Spleen (tissue), 11 donors: ENCODE data around the gene PLAC1. TPM values are rescaled to one million over a fixed set of nuclear protein-coding genes. Genes with fewer than 3 reads are reported as not detected.

Experiments
- DNase-seq: peaks from one replicate; pipeline ENCODE4 v3.0.0-alpha.2; 2020
- H3K27ac ChIP-seq, 8 donors: fragments of 200-600 bp; sonication (generic) in 7 of 8; 1 replicate in 4 of 8; 2 replicates in 4 of 8; pipeline versions ENCODE4 v1.5.0 to v1.8.0; 2016 to 2021; ENCODE audit warnings: inconsistent platforms in 4 of 8, mild to moderate bottlenecking in 4 of 8, moderate library complexity in 1 of 8
- H3K27me3 ChIP-seq, 7 donors: fragments of 200-600 bp; sonication (generic) in 6 of 7; replicated peaks in 1 of 7; 1 replicate in 4 of 7; 2 replicates in 3 of 7; pipeline versions ENCODE4 v1.5.0 to v1.8.0; 2016 to 2021; ENCODE audit warnings: inconsistent platforms in 3 of 7, mild to moderate bottlenecking in 1 of 7
- H3K36me3 ChIP-seq, 6 donors: fragments of 200-600 bp; sonication (generic) in 5 of 6; 1 replicate in 4 of 6; 2 replicates in 2 of 6; pipeline versions ENCODE4 v1.5.0 to v1.8.0; 2016 to 2021; ENCODE audit warnings: inconsistent platforms in 2 of 6
- H3K4me1 ChIP-seq, 6 donors: fragments of 200-600 bp; sonication (generic) in 5 of 6; 1 replicate in 3 of 6; 2 replicates in 3 of 6; pipeline versions ENCODE4 v1.5.0 to v1.8.0; 2016 to 2021; ENCODE audit warnings: inconsistent platforms in 3 of 6
- H3K4me3 ChIP-seq, 8 donors: fragments of 200-600 bp; sonication (generic) in 7 of 8; 1 replicate in 4 of 8; 2 replicates in 4 of 8; pipeline versions ENCODE4 v1.5.0 to v1.8.0; 2016 to 2021; ENCODE audit warnings: inconsistent platforms in 4 of 8, mild to moderate bottlenecking in 4 of 8, moderate library complexity in 2 of 8
- H3K9me3 ChIP-seq, 8 donors: fragments of 200-600 bp; sonication (generic) in 7 of 8; 1 replicate in 4 of 8; 2 replicates in 4 of 8; pipeline versions ENCODE4 v1.5.0 to v1.8.0; 2016 to 2021; ENCODE audit warnings: inconsistent platforms in 4 of 8
- POLR2A ChIP-seq, 3 donors: fragments of 450-650 bp; IDR thresholded peaks; one replicate each; pipeline ENCODE4 v1.5.1; 2017; ENCODE audit warnings: antibody characterized with exemption in 3 of 3, mild to moderate bottlenecking in 1 of 3
- POLR2AphosphoS5 ChIP-seq, 3 donors: sonication (generic); formaldehyde crosslinking; IDR thresholded peaks; one replicate each; pipeline ENCODE4 v1.5.1; 2017; ENCODE audit warnings: antibody characterized with exemption in 3 of 3
- WGBS, 5 donors: extraction: QIAGEN DNeasy Blood & Tissue Kit in 3 of 5; methylation state at CpG; one replicate each; pipeline versions ENCODE4 v1.1.5 to v1.1.7; 2013 to 2018; 5-methylcytosine and 5-hydroxymethylcytosine counted together
- intact Hi-C: fragments of 100-400 bp; cut with DNase I; formaldehyde crosslinking; loops from one replicate; pipeline ENCODE4 v1.15.0; 2023; ENCODE audit warnings: low total_unique reads
- polyA plus RNA-seq, 3 donors: library from polyadenylated mRNA; stranded (reverse); fragments of 200-250 nt; gene quantifications; one replicate each; pipeline ENCODE4 v1.2.1, GENCODE V29; 2013
- total RNA-seq, 7 donors: library from RNA; depleted of rRNA in 3 of 7; stranded (reverse); fragments of >200 nt in 3 of 7; fragmentation: NEBNext Ultra II Directional in 4 of 7; extraction: Animal tissue kit (Norgen Biotek cat#: 25700) in 4 of 7; gene quantifications; one replicate each; pipeline versions ENCODE4 v1.1.0 to v1.2.1, GENCODE V29; 2016 to 2021
- TF ChIP-seq, protein P1 (sequence below), 11 experiments: fragments of 200-600 bp in 7 of 11; fragments of 450-650 bp in 4 of 11; sonication (generic) in 4 of 11; IDR thresholded peaks in 8 of 11; conservative IDR thresholded peaks in 3 of 11; 1 replicate in 7 of 11; 2 replicates in 4 of 11; pipeline versions ENCODE4 v1.4.0 to v1.8.0; 2016 to 2021; ENCODE audit warnings: antibody characterized with exemption in 11 of 11, inconsistent platforms in 4 of 11, mild to moderate bottlenecking in 1 of 11
- donor health status: healthy with polysubstance abuse.
- donor health status: DM: no; HTN: no; CAD: no; lungs with moderate emphysema.
- donor health status: DM: no; HTN: no; CAD: no.
- donor health status: Bipolar disorder and iron deficiency.
- donor health status: healthy.
- donor health status: DM: no; HTN: no; CAD: no.
- donor health status: DM: yes; HTN: yes; CAD: no.

PLAC1 gene
- total and polyA plus RNA-seq, 10 donors, result not detected

DNA sequence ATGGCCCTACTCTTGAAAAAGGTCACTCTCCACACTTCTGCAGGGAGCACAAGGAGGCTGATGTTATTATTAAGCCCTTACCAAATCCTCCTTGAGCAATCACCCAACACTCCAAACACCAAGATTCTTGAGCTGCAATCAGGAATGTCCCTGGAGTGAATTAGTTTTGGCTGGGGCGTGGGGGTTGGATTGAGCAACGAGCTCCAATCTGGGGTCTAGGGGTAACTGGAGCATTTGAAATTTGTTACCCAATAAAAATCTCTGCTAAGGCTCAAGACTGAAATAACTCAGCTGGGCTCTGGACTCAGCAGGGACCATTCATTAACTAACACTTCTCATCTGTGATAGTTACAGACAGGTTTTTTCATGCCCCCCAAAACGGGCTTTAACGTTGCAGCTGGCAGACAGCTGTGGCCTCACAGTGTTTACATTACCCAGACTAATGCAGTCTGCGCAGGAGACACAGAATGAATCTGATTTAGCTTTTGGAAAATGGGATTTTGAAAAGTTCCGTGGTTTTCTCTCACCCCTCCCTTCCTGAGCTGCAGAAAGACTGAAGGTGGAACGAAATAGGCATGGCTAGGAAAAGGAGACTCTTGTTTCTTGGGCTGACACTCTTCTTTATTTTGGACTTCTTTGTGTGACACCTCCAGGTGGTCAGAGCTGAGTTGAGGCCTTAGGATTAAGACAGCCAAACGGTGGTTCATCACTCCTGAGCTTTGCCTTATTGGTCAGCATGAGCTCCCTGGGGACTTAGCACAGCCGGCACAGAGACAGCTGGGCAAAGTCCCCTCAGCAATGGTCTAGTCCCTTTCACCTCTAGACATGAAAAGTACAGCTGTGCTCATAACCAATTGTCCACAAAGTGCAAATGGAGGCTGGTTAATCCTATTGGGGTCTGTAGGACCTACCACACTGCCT is 26.6 kb downstream of the PLAC1 start:
- no peak for TF ChIP-seq POLR2AphosphoS5 (IDR thresholded peaks at IDR 0.05)
- no peak for TF ChIP-seq POLR2A (IDR thresholded peaks at IDR 0.05)
- TF ChIP-seq, protein P1, sequence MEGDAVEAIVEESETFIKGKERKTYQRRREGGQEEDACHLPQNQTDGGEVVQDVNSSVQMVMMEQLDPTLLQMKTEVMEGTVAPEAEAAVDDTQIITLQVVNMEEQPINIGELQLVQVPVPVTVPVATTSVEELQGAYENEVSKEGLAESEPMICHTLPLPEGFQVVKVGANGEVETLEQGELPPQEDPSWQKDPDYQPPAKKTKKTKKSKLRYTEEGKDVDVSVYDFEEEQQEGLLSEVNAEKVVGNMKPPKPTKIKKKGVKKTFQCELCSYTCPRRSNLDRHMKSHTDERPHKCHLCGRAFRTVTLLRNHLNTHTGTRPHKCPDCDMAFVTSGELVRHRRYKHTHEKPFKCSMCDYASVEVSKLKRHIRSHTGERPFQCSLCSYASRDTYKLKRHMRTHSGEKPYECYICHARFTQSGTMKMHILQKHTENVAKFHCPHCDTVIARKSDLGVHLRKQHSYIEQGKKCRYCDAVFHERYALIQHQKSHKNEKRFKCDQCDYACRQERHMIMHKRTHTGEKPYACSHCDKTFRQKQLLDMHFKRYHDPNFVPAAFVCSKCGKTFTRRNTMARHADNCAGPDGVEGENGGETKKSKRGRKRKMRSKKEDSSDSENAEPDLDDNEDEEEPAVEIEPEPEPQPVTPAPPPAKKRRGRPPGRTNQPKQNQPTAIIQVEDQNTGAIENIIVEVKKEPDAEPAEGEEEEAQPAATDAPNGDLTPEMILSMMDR (IDR thresholded peaks at IDR 0.05 in 8 of 11, conservative IDR thresholded peaks at IDR 0.05 in 3 of 11), result no peak
- Histone ChIP-seq H3K36me3 (no peaks in the 10 kb centered on the region), H3K27me3 (no peaks in the 10 kb centered on the region), H3K9me3 (no peaks in the 10 kb centered on the region), H3K27ac (no peak overlapping the region), H3K4me1 (no peaks in the 10 kb centered on the region), H3K4me3 (no peak overlapping the region)
- 52 to 86% (median 80%) methylated on average over 8 to 9 of the region's 9 CpGs for WGBS, 5 donors
- intact Hi-C loops, result no loop called here
- DNase-seq, result no peak

DNA sequence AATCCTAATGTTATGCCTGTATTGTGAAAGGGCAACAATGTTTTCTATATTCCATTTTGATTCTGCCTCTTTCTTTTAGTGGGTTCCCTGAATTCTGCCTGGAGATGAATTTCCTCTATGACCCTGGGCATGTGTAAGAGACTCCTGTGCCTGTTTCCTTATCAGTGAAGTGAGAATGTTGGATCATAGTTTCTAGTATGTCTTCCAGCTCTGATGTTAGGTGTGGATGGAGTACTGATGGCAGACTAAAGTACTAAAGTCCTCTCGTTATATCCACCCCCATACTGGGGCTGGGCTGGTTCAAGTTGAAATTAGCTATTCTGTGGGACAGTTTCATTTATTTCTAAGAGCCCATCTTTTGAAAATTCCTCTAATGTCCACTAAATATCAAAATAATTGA is 29.6 kb downstream of the PLAC1 start:
- TF ChIP-seq POLR2AphosphoS5 (IDR thresholded peaks at IDR 0.05) (no peak), POLR2A (IDR thresholded peaks at IDR 0.05) (no peak)
- TF ChIP-seq, protein P1 (IDR thresholded peaks at IDR 0.05 in 8 of 11, conservative IDR thresholded peaks at IDR 0.05 in 3 of 11), result no peak
- H3K9me3 ChIP-seq, result no peaks in the 10 kb centered on the region
- no peak overlapping the region for H3K27ac ChIP-seq
- 38 to 87% (median 64%) methylated on average over 1 of the region's 1 CpG for WGBS, 5 donors
- DNase-seq, result no peak
- no peaks in the 10 kb centered on the region for H3K4me1 ChIP-seq
- no peak overlapping the region for H3K4me3 ChIP-seq
- intact Hi-C loops, result no loop called here
- H3K36me3 ChIP-seq, result no peaks in the 10 kb centered on the region
- no peaks in the 10 kb centered on the region for H3K27me3 ChIP-seq

DNA sequence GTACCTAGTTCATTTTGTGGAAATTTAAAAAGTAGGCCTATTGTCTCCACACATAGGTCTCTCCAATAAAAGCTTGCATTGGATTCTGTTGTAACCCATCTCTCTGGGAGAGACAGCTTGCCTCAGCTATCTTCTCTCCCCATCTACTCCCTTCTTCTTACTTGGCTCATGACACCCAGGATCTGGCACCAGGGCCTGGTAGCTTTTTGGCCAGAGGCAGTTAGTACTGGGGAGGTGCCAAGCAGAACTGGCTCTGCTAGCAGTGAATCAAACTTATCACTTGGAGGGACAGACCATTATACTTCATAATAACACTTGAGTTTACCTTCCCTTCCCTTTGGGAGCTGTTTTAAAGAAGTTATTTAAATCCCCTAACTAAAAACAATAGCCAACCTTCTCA is 31.8 kb downstream of the PLAC1 start:
- no peak for DNase-seq
- peaks cover 0 to 7% (median 0%) of the 10 kb centered on the region in 6 donors for H3K4me1 ChIP-seq
- H3K27me3 ChIP-seq, result no peaks in the 10 kb centered on the region
- intact Hi-C loops, result no loop called here
- no peak overlapping the region for H3K27ac ChIP-seq
- TF ChIP-seq, protein P1 (IDR thresholded peaks at IDR 0.05 in 8 of 11, conservative IDR thresholded peaks at IDR 0.05 in 3 of 11), result no peak
- no peak for TF ChIP-seq POLR2A (IDR thresholded peaks at IDR 0.05)
- TF ChIP-seq POLR2AphosphoS5 (IDR thresholded peaks at IDR 0.05), result no peak
- no peaks in the 10 kb centered on the region for H3K36me3 ChIP-seq
- no peak overlapping the region for H3K4me3 ChIP-seq
- no peaks in the 10 kb centered on the region for H3K9me3 ChIP-seq

DNA sequence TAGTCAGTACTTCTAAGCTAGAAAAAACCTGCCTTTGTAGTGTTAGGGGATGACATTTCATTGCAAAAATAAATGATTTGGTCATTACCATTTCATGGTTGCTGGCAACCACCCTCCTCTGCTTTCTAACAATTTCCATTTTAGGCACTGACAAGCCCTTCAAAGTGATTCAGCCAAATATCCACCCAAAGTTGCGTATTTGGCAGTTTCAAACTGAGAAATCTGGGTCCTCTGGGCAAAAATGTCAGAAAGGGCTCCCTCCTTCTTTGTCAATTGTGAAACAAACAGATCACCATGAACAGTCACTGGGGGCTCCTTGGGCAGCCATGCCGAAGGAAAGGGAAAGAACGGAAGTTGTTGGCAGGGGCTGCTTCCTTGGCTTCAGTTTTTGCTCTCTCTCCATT is 33.0 kb downstream of the PLAC1 start:
- Histone ChIP-seq H3K9me3 (no peaks in the 10 kb centered on the region), H3K4me1 (peaks cover 0 to 7% (median 0%) of the 10 kb centered on the region in 6 donors), H3K27ac (no peak overlapping the region), H3K27me3 (no peaks in the 10 kb centered on the region), H3K4me3 (no peak overlapping the region), H3K36me3 (no peaks in the 10 kb centered on the region)
- TF ChIP-seq POLR2AphosphoS5 (IDR thresholded peaks at IDR 0.05) (no peak), POLR2A (IDR thresholded peaks at IDR 0.05) (no peak)
- intact Hi-C loops, result no loop called here
- 29 to 62% (median 40%) methylated on average over 2 to 3 of the region's 3 CpGs for WGBS, 5 donors
- no peak for DNase-seq
